Stimulated activated CD4-positive, alpha-beta T cell treated with anti-CD3 and anti-CD28 coated beads, Interleukin-15, amount 100 ng/mL, for 1 hour (primary cell): ENCODE data around the gene PLCB4.

Experiments
- DNase-seq, 2 donors: peaks; one replicate each; pipeline ENCODE4 v3.0.0-alpha.2; 2020; ENCODE audit warnings: low read depth in 1 of 2, low spot score in 1 of 2

Gene PLCB4

DNA sequence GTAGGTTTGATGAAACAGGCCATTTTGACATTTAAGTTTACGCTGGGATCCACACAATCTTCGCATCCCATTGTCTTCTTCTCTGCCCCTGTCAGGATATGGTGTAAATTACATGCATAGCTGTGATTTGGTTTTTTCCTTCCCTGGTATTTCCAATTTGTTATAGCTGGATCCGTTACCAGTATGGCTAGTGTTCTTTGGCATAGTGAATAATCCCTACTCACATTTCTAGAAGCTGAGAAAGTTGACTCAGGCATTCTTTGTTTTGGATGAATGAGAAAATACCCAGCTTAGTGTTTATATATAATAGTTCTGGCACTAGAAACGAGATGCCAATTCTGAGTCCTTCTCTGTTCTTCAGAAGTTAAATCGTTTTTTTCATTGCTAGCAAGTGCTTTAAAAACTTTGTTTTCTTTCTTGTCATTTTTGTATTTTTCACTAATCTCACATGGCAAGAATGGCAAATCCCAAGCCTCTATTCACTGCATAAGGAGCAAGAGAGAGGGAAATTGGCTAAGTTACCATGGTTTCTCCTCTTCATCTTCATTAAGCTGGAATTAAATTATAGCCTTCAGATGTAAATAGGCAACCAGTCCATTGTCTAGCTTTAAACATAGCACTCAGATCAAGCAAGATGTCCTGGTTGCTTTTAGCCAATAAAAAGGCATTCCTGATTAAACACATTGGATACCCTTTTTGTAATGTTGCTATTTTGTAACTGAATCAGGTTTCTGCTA lies 353.6 kb downstream of the PLCB4 start:
- DNase-seq = no peak

DNA sequence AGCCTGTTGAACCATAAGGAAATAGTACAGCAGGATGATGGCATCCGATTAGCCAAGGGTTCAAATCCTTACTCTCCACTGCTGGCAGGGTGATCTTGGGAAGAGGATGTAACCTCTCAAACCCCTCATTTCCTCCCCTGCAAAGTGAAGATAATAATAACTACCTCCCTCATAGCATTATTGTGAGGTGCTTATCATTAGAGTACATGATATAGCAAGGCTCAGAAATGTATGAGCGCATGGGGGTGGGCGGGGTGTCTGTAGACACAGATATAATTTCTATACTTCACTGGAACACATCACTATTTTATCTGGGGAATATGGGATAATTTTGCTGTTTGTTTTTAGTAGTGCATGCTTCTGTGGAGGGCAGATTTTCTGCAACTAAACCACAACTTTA lies 355.7 kb downstream of the PLCB4 start:
- DNase-seq = no peak

DNA sequence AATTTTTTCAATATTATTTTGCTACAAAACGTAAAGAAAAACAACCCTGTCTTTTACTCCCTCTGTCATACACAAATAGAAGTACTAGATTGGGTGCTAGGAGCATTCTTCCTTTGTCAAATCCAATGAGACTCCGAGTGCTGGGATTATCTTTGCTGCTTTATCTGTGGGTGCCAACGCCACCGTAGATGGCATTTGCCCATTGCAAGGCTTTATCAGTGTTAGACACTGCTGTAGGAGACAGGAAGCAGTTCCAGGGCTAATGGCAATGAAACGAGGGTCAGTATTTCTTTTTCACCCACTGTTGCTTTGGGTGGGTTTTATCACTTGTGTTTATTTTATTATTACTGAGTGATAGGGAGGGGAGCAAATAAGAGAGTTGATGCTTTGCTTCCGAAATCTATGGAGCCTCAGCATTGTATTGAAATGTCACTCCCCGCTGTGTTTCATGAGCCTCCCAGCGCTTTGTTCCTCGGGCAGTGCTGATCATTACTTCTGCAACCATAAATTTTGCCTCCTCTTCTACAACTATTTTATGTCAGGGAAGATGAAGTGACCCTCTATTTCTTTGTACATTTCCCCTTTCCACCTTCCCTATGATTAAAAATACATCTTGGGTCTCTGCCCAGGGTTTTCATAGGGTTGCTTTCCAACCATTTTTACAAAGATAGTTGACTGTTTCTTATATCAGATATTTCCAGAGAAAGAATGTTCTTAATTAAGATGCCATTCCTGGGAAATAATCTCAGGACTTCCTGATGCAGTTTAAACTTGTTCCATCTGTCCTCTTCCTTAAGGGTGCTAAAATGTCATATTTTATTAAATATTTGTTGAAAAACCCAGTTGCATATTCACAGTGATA lies 358.8 kb downstream of the PLCB4 start:
- no peak for DNase-seq

DNA sequence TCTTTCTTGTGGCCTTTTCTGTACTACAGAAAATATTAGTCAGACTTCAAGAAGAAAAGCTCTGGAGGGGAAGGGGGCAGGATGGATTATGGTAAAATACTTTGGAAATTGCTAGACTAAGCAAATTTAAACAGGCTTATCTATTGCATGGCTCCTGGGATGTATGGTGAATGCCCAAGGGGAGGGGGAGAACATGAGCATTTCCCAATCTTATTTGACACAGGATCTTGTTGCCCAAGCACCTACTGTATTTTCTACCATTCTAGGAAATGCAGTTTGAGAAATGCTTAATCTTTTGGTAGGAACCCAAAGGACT lies 359.4 kb downstream of the PLCB4 start:
- no peak for DNase-seq

DNA sequence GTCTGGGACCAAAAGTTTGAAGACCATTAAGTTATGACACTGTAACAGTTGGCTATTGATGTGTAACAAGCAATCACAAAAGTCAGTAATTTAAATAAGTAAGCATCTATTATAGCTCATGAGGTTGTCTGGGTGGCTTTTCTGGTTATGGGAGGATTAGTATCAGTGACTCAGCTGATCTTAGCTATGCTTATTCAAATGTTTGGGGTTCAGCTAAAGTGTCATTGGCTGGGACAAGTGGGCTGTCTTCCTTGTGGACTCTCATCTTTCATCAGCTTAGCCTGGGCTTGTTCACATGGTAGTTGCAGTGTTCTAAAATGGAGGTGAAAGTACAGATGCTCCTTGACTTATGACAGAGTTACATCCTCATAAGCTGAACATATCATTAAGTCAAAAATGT lies 370.9 kb downstream of the PLCB4 start:
- DNase-seq = no peak

DNA sequence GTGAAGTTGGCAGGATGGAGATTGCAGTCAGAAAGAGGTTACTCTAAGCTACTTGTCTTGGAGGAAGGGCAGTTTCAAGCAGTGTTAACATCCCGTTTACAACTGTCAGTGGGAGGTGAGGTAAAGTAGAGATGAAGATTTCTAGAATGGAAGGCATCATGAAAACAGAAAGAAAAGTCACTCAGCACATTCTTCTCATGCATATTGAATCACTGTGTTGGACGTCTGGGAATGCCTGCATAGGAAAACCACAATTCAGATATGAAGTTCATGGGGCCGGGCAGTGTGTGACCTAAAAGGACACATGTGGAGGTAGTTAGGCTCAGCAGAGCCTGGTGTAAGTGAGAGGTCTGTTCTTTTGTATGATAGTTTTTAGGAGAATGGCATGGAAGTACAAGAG lies 372.0 kb downstream of the PLCB4 start:
- no peak for DNase-seq

DNA sequence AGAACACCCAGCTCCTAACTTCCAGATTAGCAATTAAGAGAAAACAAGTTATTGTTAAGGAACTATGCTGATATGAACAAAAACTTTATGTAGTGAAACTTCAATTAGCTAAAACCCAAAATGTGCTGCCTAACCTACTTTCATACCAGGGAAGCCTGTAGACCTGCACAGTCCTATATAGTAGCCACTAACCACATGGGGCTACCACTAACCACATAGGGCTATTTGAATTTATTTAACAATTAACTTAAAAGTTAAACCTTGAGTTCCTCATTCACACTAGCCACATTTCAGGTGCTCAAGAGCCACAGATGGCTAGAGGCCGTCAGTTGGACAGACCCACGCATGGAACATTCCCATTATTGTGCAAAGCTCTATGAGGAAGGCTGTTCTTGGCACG lies 373.1 kb downstream of the PLCB4 start:
- DNase-seq = no peak

DNA sequence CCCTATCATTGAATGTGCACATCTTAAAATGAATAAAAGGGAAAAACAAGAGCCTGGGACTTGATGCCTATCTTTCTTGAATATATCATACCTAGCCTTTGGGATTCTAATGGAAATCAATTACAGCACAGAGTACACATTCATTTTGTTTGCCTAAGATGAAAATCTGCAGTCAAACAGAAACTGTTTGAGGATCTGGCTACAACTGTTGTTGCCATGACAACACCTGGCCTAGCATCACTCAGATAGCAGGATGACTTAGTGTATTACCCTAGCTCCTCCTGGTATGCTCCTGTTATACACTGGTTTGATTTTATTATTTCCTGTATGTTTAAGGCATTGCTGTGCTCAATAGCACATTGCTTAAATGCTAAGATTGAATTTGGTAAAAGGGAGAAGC lies 374.0 kb downstream of the PLCB4 start:
- no peak for DNase-seq

DNA sequence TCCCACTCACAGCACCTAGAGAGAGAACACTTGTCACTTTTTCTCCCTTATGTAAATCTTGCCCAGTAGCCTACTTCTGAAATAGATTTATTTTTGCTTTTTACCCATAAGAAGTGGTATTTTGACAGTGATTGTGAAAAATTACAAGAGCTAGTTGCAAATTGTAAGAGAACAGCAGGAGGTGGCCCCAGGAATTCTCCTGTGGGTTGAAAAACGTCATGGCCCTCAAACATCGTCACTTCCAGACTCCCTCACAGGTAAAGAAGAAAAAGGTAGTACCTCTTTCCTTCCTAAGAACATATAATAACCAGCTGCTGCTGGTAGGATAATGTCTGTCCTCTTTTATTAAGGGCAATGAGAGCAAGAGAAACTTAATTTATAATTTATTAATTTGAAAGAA lies 376.0 kb downstream of the PLCB4 start:
- no peak for DNase-seq

DNA sequence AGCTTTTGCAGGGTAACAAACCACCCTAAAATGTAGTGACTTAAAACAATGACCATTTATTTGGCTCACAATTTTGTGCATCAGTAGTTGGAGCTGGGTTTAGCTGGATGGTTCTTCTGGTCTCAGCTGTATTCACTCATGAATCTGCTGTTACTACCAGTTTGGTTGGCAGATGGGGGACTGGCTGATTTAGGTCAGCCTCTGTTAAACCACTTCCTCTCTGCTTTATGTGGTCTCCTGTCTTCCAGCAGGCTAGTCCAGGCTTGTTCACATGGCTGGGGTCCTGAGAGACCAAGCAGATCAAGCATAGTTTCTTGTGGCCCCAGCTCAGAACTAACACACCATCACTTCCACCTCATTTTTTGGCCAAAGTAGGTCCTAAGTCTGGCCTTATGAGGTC lies 378.3 kb downstream of the PLCB4 start:
- no peak for DNase-seq

DNA sequence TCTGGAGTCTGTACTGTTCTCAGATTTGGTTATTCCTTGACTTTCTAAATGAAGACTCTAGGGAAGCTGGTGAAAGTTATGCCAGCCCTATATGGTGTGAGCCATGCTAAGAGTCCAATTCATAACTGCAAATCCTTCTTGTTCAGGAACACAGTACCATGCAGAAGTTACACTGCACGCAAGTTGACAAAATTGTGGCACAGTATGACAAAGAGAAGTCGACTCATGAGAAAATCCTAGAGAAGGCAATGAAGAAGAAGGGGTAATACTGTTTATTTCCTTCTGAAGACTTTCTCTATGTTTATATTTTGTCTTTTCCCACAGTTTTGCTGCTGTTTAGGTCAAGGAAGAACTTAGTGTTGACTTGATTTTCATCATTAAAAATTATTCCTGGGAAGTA lies 384.3 kb downstream of the PLCB4 start:
- no peak for DNase-seq

DNA sequence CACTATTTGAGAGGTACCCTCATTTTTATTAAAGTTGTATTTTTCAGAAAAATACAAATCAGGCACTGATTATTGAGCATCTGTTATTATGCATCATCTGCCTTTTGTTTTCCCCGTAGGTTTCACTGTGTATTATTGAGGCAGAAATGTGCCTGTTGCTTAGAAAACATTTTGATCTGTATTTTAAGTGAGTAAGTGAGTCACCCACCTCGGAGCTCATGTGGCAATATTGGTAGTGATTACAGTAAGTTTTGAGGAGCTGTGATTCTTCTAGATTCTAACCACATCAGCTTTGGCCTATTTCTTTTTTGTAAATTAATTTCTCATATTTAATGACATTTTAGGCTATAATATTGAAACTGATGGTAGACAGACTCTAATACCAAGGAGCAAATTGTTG lies 385.9 kb downstream of the PLCB4 start:
- DNase-seq = no peak

DNA sequence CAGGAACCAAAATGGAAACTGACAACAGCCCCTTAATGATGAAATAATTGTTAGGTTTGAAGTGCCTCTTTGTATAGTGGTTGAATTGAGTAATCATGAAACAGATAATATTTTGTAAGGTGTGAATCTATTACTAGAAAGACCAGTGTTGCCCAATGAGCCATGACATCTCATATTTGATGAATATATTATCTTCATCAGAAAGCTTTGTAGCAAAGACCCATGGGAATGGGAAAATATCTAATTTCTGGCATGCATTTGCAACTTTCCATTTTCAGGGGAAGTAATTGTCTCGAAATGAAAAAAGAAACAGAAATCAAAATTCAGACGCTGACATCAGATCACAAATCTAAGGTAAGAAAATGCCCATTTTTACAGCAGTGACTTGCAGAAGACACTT lies 388.2 kb downstream of the PLCB4 start:
- no peak for DNase-seq

DNA sequence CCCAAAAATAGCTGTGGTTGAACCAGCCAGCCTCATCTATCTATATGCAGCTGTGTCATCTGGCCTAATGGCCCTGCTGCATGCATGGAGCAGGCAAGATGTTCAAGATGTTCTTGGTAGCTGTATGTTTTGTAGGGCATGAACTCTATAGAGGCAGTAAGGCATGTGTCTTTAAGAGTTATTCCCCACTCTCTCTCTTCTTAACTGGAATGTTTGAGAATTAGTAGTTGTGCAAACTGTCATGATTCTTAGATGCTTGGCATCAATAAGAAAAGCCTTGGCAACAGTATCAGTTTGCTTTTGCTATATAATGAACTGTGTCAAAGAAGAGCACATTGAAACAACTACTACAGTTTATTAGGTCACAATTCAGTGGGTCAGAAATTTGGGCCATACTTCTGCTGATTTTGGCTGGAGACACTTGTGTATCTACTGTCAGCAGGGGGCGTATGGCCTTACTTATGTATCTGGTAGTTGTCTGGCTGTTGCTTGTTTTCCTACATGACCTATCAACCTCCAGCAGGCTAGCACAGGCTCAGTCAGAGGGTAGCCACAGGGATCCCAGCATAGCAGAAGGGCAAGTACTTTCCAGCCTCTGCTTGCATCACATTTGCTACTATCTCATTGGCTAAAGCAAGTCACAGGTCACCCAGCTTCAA lies 389.4 kb downstream of the PLCB4 start:
- no peak for DNase-seq

DNA sequence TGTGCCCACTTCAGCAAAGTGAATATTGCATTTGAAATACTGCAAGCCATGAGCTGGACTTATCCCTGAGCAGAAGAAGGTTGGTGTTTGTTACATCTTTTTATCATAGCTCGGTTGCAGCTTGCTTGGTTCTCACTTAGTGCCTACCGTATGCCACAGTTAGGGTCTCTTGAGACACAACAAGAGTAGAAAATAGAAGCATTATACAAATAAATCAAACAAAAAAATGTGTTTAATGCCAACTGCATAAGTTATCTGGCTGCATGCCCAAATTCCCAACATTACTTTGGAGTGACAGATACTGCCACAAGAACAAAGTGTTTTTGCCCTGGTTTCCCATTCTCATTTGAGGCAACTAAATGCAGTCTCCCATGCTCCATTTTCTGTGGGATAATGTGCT lies 391.6 kb downstream of the PLCB4 start:
- no peak for DNase-seq

DNA sequence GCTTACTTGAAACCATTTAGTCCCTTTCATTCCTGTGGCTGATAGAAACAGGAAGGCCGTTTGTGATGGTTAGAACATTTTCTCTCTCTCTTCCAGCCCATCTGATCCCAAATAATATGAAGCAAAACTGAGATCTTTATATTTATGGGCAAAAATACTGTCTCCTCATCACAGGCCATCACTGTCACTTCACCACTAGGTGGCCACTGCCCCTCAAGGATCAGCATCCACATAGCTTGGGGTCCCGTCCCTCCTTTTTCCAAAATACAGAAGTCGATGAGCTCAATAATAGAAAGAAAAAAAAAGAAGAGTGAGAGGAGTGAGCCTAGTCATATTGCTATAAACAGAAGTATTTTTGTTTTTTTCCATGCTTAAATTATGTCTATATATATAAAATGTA lies 399.1 kb downstream of the PLCB4 start:
- DNase-seq = no peak

DNA sequence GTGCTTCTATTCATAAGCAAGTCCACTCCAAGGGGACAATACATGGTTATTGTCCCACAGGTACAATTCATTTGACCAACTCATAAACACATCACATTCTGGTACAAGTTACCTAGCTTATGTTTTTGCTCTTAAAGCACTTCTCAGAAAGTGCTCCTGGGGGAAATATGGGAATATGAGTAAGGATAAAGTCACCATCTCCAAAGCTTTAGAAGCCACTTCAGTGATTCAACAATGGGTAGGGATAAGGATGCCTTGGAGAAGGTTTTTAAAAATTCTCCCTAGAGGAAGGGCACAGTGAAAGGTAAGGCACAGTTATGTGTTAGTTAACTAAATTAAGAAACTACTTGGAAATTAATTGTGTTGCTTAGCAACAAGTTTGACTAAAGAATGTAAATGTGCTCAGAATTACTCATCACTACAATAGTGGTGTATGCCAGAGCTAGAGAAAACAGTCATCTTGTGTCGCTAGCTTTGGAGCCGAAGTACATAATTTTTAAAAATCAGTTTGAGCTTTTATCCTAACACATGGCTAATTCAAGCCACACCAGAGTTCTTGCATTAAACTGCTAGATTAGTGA lies 406.0 kb downstream of the PLCB4 start:
- no peak for DNase-seq

DNA sequence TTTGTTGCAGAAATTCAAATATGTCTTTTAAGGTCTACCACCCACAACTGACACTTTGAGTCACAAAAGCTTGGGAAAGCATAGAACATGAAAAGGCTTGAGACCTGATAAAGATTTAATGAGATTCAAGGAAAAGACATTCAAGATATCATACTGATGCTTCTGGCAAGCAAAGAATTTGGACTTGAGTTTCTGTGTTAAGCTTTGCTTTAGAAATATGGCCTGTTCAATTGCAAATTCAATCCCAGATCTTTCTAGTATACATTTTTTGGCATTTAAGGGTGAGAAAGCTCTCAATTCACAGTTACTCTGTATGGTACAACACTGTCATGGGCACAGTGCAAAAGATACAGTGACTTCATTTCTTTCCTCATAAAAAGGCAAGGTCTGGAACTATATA lies 406.6 kb downstream of the PLCB4 start:
- DNase-seq = no peak

DNA sequence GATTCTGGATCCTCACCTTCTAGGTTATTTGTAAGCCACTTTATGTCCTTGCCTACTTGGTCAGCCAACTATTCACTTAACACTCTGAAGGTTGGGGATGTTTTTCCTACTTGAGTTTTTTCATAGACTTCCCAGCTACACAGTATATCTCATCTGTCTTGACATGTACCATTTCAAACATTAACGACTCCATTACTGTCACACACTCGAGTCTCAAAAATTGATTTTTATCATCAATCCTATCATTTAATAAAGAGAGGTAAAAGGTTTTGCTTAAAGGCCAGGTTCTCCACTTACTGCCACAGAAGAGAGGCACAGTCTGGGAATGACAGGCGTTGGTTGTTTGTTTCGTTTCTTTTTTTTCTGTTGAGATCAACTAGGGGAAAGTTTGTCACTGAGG lies 407.3 kb downstream of the PLCB4 start:
- DNase-seq = no peak

DNA sequence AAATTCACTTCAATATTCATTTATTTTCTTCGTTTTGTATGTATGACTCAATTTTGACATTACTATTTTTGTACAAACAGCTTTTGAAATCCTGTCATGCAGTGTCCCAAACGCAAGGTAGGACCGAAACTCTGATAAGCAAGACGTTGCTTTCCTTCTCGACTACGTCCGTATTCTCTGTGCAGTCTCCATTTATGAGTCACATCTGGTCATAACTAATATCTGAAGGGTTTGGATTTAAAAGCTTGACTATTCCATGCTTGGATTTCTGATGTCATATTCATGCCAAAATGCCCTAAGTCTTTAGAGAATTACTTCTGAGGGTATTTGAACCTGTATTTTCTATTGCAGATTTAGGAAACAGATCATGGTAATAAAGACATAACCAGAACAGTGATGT lies 407.8 kb downstream of the PLCB4 start:
- no peak for DNase-seq

DNA sequence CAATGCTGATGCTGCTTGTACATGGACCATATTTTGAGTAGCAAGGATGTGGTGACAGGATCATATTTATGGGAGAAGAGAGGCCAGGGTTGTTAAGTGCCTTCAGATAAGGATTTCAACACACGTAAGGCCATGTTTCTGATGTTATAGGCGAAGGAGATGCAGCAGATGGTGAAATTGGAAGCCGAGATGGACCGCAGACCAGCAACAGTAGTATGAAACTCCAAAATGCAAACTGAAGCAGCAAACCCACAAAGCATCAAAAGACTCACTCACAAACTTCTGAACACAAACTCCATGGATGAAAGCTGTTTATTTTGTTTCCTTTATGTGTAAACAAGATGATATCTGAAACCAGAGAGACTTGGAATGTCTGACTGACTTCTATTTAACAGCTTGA lies 409.9 kb downstream of the PLCB4 start:
- no peak for DNase-seq

DNA sequence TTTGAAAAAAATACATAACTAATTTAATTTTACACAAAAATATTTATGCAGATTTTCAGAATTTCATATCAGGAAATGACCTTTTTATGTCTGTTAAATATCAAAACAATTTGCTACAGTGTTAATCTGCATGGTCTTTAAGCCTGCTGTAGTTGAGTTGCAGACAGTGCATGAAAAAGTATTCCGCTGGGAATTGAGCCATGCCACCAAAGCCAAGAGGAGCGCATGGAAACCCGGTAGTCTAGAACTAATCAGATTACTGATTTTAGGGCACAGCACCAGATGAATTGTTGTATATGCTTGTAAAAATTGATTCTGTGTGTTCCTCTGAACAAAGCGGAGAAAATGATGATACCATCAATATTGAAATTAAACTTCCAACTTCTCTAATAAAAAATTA lies 411.2 kb downstream of the PLCB4 start:
- no peak for DNase-seq
